Urinary bladder (tissue), 4 donors: ENCODE data around the gene INTS1. TPM values are rescaled to one million over a fixed set of nuclear protein-coding genes. Genes with fewer than 3 reads are reported as not detected.

Experiments used
- DNase-seq: peaks from one replicate; pipeline ENCODE4 v3.0.0-alpha.2; 2015; ENCODE audit errors: extremely low spot score
- H3K27ac ChIP-seq: one replicate; pipeline ENCODE4 v1.5.1; 2013; ENCODE audit warnings: low read depth, mild to moderate bottlenecking, moderate library complexity
- H3K36me3 ChIP-seq: one replicate; pipeline ENCODE4 v1.6.1; 2013; ENCODE audit warnings: mild to moderate bottlenecking, moderate library complexity; ENCODE audit not compliant: insufficient read depth
- H3K4me1 ChIP-seq: one replicate; pipeline ENCODE4 v1.6.1; 2013; ENCODE audit warnings: mild to moderate bottlenecking, moderate library complexity; ENCODE audit not compliant: insufficient read depth
- H3K4me3 ChIP-seq: one replicate; pipeline ENCODE4 v1.5.1; 2013; ENCODE audit warnings: low read depth, low read length
- WGBS: extraction: QIAGEN DNeasy Blood & Tissue Kit; methylation state at CpG from one replicate; pipeline ENCODE4 v1.1.7; 2013; 5-methylcytosine and 5-hydroxymethylcytosine counted together
- polyA plus RNA-seq: library from polyadenylated mRNA; stranded (reverse); fragments of 200-250 nt; gene quantifications from one replicate; pipeline ENCODE4 v1.2.3, GENCODE V29; 2013
- total RNA-seq: library from RNA; depleted of rRNA; stranded (reverse); fragments of >200 nt; gene quantifications from one replicate; pipeline ENCODE4 v1.2.3, GENCODE V29; 2014
- donor health status: healthy with polysubstance abuse.
- donor health status: healthy.

The INTS1 gene
- total and polyA plus RNA-seq, 2 donors: 13.7 to 55.6 TPM

DNA sequence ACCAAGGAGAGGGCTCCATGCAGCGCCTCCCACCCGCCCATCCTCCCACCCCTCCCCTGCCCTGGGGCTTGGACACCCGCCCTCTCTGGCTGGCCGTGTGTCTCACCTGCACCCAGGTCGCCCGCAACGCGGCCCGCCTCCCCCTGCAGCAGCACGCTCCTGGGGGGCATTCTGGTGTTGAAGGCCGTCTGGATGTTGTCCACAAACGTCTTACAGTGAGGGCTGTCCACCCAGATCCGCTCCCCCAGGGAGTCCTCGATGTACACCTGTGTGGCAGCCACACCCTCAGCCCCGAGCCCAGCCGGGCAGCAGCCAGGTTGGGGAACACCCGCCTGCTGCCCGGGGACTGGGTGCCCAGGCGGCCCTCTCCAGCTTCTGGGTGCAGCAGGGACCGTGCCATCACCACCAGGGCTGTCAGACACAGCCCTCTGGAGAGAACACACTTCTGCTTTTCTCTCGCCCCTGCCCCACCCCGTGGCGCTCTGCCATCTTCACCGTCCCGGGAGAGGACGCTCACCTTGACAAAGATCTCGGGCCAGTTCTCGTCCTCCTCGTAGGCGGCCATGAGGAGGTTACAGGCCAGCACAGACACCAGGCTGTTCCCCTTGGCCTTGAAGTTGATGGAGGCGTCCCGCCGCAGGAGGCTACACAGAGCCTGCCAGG is 4.7 kb downstream of the INTS1 start:
- H3K4me3 ChIP-seq: no peak overlapping the region
- H3K36me3 ChIP-seq: peaks cover 7% of the 10 kb centered on the region
- 93% methylated on average over 33 of the region's 33 CpGs for WGBS
- no peak for DNase-seq
- no peak overlapping the region for H3K27ac ChIP-seq
- no peaks in the 10 kb centered on the region for H3K4me1 ChIP-seq

GRCh38 chr7:1498370-1499305 is 5.6 kb downstream of the INTS1 start:
- 94% methylated on average over 62 of the region's 62 CpGs for WGBS
- no peak for DNase-seq
- Histone ChIP-seq H3K4me3 (no peak overlapping the region), H3K4me1 (no peaks in the 10 kb centered on the region), H3K36me3 (peaks cover 7% of the 10 kb centered on the region), H3K27ac (no peak overlapping the region)

GRCh38 chr7:1497293-1497927 is 6.8 kb downstream of the INTS1 start:
- no peak overlapping the region for H3K4me3 ChIP-seq
- no peak overlapping the region for H3K27ac ChIP-seq
- H3K36me3 ChIP-seq: peaks cover 7% of the 10 kb centered on the region
- 93% methylated on average over 37 of the region's 37 CpGs for WGBS
- DNase-seq: no peak
- H3K4me1 ChIP-seq: no peaks in the 10 kb centered on the region

DNA sequence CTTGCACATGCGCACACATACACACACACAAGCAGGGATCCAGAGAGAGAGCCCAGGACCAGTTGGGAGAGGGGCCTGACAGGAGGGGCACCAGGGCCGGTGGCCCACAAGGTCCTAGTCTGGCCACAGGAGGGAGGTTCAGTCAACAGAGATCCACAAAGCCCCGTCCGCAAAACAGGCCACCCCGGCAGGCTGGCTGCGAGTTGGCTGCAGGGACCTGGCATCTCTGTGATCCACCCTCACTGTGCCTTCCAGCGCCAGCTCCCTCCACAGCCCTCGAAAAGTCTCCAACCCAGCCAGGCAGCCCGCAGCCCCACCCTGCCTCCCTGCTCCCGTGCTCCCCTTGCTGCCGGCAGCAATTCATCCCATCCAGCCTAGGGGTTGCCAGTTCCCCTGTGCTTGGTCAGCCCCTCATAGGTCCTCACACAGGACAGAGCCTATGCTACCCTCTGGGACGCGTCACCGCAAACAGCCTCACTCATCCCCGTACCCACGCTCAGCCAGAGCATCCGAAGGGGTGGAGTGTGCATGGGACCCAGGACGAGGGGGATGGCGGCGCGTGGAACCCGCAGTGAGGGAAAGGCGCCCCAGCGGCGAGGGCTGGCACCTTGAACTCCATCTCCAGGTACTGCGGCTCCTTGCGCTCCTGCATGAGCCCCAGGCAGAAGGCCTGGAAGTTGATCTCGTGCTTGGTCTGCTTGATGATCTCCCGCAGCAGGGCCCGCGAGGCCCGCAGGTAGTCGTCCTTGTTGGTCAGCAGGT is 7.5 kb downstream of the INTS1 start:
- peaks cover 7% of the 10 kb centered on the region for H3K36me3 ChIP-seq

GRCh38 chr7:1495564-1496242 is 8.5 kb downstream of the INTS1 start:
- 90% methylated on average over 34 of the region's 34 CpGs for WGBS
- H3K27ac ChIP-seq: no peak overlapping the region
- no peak overlapping the region for H3K4me3 ChIP-seq
- peaks cover 7% of the 10 kb centered on the region for H3K36me3 ChIP-seq
- no peak for DNase-seq
- no peaks in the 10 kb centered on the region for H3K4me1 ChIP-seq

More for the DNA sequence above, 7.5 kb downstream of the INTS1 start:
- Histone ChIP-seq H3K27ac (no peak overlapping the region), H3K4me1 (no peaks in the 10 kb centered on the region), H3K4me3 (no peak overlapping the region)
- DNase-seq: no peak
- 93% methylated on average over 33 of the region's 33 CpGs for WGBS

GRCh38 chr7:1494866-1495563 is 9.2 kb downstream of the INTS1 start:
- Histone ChIP-seq H3K4me3 (no peak overlapping the region), H3K36me3 (peaks cover 7% of the 10 kb centered on the region), H3K27ac (no peak overlapping the region), H3K4me1 (no peaks in the 10 kb centered on the region)
- DNase-seq: no peak
- WGBS: 92% methylated on average over 27 of the region's 27 CpGs

DNA sequence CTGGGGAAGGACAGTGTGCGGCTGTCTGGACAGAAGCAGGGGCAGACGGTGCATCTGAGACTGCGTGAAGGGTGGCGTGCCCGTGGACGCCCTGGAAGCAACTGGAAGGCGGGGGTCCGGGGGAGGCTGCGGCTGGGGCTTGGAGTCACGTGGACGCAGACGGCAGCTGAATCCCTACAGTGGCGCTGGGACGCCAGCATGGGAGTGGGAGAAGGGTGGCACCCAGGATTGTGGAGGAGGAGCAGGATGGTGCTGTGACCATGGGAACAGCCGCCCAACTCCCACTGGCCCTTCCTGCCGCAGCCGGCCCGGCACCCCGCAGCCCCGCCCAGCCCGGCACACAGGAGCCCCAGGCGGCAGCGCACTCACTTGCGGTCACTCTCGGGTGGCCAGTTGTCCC is 9.7 kb downstream of the INTS1 start:
- no peak for DNase-seq
- no peak overlapping the region for H3K27ac ChIP-seq
- H3K36me3 ChIP-seq: peaks cover 7% of the 10 kb centered on the region
- no peaks in the 10 kb centered on the region for H3K4me1 ChIP-seq
- WGBS: 89% methylated on average over 25 of the region's 25 CpGs
- no peak overlapping the region for H3K4me3 ChIP-seq

GRCh38 chr7:1493571-1493970 is 10.6 kb downstream of the INTS1 start:
- no peaks in the 10 kb centered on the region for H3K4me1 ChIP-seq
- H3K4me3 ChIP-seq: no peak overlapping the region
- no peak overlapping the region for H3K27ac ChIP-seq
- WGBS: 94% methylated on average over 26 of the region's 26 CpGs
- DNase-seq: no peak
- H3K36me3 ChIP-seq: peaks cover 4% of the 10 kb centered on the region

- no peaks in the 10 kb centered on the region for H3K4me1 ChIP-seq
- DNase-seq: no peak
- peaks cover 4% of the 10 kb centered on the region for H3K36me3 ChIP-seq
- no peak overlapping the region for H3K27ac ChIP-seq
- 90% methylated on average over 20 of the region's 20 CpGs for WGBS
- no peak overlapping the region for H3K4me3 ChIP-seq
Observed at GRCh38 chr7:1493129-1493528, 11.1 kb downstream of the INTS1 start.

DNA sequence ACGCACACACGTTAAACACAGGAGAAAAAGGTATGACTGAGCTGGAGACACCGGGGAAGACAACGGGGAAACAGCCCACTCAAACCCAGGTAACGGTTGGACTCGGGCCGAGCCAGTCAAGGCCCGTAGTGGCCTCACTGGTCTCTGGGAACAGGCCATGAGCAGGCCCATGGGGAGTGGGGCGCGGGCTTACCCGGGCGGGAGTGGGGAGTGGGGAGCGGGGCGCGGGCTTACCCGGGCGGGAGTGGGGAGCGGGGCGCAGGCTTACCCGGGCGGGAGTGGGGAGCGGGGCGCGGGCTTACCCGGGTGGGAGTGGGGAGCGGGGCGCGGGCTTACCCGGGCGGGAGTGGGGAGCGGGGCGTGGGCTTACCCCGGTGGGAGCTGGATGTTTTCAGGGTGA is 11.5 kb downstream of the INTS1 start:
- WGBS: 92% methylated on average over 33 of the region's 33 CpGs

DNA sequence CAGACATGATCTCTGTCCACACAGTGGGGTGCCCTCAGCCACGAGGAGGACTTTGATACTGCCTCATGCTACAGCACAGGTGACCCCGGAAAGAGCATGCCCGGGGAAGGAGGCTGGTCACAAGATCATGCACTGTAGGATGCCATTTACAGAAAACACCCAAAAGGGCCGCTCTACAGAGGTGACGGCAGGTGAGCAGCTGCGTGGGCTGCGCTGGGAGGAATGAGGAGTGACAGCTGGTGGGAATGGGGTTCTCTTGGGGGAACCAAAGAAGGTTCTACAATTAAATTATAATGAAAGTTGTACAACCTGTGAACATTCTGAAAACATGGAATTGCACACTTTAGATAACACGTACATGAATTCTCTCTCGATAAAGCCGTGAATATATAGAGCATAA is 12.0 kb downstream of the INTS1 start:
- 94% methylated on average over 10 of the region's 10 CpGs for WGBS
- no peak for DNase-seq

More for the DNA sequence above, 11.5 kb downstream of the INTS1 start:
- Histone ChIP-seq H3K4me1 (no peaks in the 10 kb centered on the region), H3K4me3 (no peak overlapping the region), H3K27ac (no peak overlapping the region), H3K36me3 (peaks cover 5% of the 10 kb centered on the region)
- no peak for DNase-seq

GRCh38 chr7:1490837-1491236 is 13.4 kb downstream of the INTS1 start:
- no peak overlapping the region for H3K27ac ChIP-seq
- peaks cover 9% of the 10 kb centered on the region for H3K36me3 ChIP-seq
- WGBS: 94% methylated on average over 19 of the region's 19 CpGs
- H3K4me3 ChIP-seq: no peak overlapping the region
- no peaks in the 10 kb centered on the region for H3K4me1 ChIP-seq
- no peak for DNase-seq

More for the DNA sequence above, 12.0 kb downstream of the INTS1 start:
- Histone ChIP-seq H3K4me1 (no peaks in the 10 kb centered on the region), H3K4me3 (no peak overlapping the region), H3K27ac (no peak overlapping the region), H3K36me3 (peaks cover 7% of the 10 kb centered on the region)
